PC-3 (cell line): Measurements from ENCODE around the gene SLC26A8. TPM values are rescaled to one million over a fixed set of nuclear protein-coding genes. Genes with fewer than 3 reads are reported as not detected.

Source experiments
- ATAC-seq: fragments of 200-7000 bp; cut with Tn5 transposase; 2 replicates; pipeline ENCODE4 v1.9.1; 2020; ENCODE audit warnings: mild to moderate bottlenecking, moderate library complexity
- BruUV-seq: library from RNA; stranded (reverse); fragments of 400-500 nt; replicated peaks from 2 replicates; lab custom pipeline; 2021; lab: Mats Ljungman, UMichigan
- CTCF ChIA-PET: fragments of 300-600 bp; sonication (Branson Sonifier 250); formaldehyde crosslinking; loops from one replicate; lab custom pipeline; 2022; ENCODE audit warnings: antibody characterized with exemption; lab: Charles Lee
- POLR2A ChIA-PET: fragments of 300-600 bp; sonication (Branson Sonifier 250); formaldehyde crosslinking; loops from one replicate; lab custom pipeline; 2022; ENCODE audit warnings: antibody characterized with exemption; ENCODE audit not compliant: unreplicated experiment; lab: Charles Lee
- DNase-seq: peaks from one replicate; pipeline ENCODE4 v3.0.0-alpha.2; 2015
- H2AFZ ChIP-seq: fragments of 300-600 bp; sonication (generic); 2 replicates; pipeline ENCODE4 v1.6.0; 2016; ENCODE audit warnings: antibody characterized with exemption, low read length
- H3F3A ChIP-seq: fragments of 300-600 bp; sonication (generic); one replicate; pipeline ENCODE4 v1.6.0; 2017; ENCODE audit warnings: antibody characterized with exemption, low read length, control low read depth, mild to moderate bottlenecking; ENCODE audit not compliant: unreplicated experiment
- H3K27ac ChIP-seq: fragments of 300-600 bp; sonication (generic); 2 replicates; pipeline ENCODE4 v1.5.1; 2016; ENCODE audit warnings: mild to moderate bottlenecking, low read length
- H3K27me3 ChIP-seq: fragments of 300-600 bp; sonication (generic); 2 replicates; pipeline ENCODE4 v1.6.1; 2016; ENCODE audit warnings: low read length, mixed read lengths
- H3K36me3 ChIP-seq: fragments of 300-600 bp; sonication (generic); 2 replicates; pipeline ENCODE4 v1.6.1; 2016; ENCODE audit warnings: low read depth, mixed run types, low read length, mixed read lengths
- H3K4me1 ChIP-seq: fragments of 300-600 bp; sonication (generic); 2 replicates; pipeline ENCODE4 v1.5.1; 2016; ENCODE audit warnings: low read length; ENCODE audit not compliant: insufficient read depth
- H3K4me2 ChIP-seq: fragments of 300-600 bp; sonication (generic); 2 replicates; pipeline ENCODE4 v1.6.0; 2016; ENCODE audit warnings: low read length
- H3K4me3 ChIP-seq: fragments of 300-600 bp; sonication (generic); 2 replicates; pipeline ENCODE4 v1.5.1; 2016; ENCODE audit warnings: mild to moderate bottlenecking, low read length, mixed read lengths
- H3K79me2 ChIP-seq: fragments of 300-600 bp; sonication (generic); 2 replicates; pipeline ENCODE4 v1.6.1; 2017; ENCODE audit warnings: low read length, mixed read lengths
- H3K9ac ChIP-seq: fragments of 300-600 bp; sonication (generic); 2 replicates; pipeline ENCODE4 v1.6.0; 2016; ENCODE audit warnings: mild to moderate bottlenecking, low read length
- H3K9me2 ChIP-seq: fragments of 300-600 bp; sonication (generic); replicated peaks from 2 replicates; pipeline ENCODE4 v1.6.1; 2016; ENCODE audit warnings: mixed run types, low read length, mixed read lengths
- H3K9me3 ChIP-seq: fragments of 300-600 bp; sonication (generic); 2 replicates; pipeline ENCODE4 v1.6.1; 2016; ENCODE audit warnings: low read length, mixed read lengths
- H4K20me1 ChIP-seq: fragments of 300-600 bp; sonication (generic); 2 replicates; pipeline ENCODE4 v1.6.1; 2016; ENCODE audit warnings: low read length, mixed read lengths
- EZH2 ChIP-seq: fragments of 300-600 bp; sonication (generic); IDR thresholded peaks from one replicate; pipeline ENCODE4 v1.6.1; 2017; ENCODE audit warnings: antibody characterized with exemption, mild to moderate bottlenecking, low read length; ENCODE audit not compliant: unreplicated experiment
- EZH2phosphoT487 ChIP-seq: fragments of 300-600 bp; sonication (generic); IDR thresholded peaks from 2 replicates; pipeline ENCODE4 v1.6.1; 2018; ENCODE audit warnings: mild to moderate bottlenecking, antibody characterized with exemption, low read length, borderline replicate concordance
- intact Hi-C: fragments of 100-400 bp; cut with micrococcal nuclease; formaldehyde crosslinking; loops from 2 replicates; pipeline ENCODE4 v1.9.0; 2023
- total RNA-seq: library from RNA; depleted of rRNA; stranded (reverse); fragments of >200 nt; gene quantifications from 2 replicates; pipeline ENCODE4 v1.2.3, GENCODE V29; 2014
- TF ChIP-seq, protein P1 (sequence below): fragments of 300-600 bp; sonication (generic); conservative IDR thresholded peaks from 2 replicates; pipeline ENCODE4 v1.5.1; 2017; ENCODE audit warnings: antibody characterized with exemption, low read depth, mild to moderate bottlenecking, low read length

SLC26A8 gene
- total RNA-seq, 1 experiment from 2014 or later, result not detected

DNA sequence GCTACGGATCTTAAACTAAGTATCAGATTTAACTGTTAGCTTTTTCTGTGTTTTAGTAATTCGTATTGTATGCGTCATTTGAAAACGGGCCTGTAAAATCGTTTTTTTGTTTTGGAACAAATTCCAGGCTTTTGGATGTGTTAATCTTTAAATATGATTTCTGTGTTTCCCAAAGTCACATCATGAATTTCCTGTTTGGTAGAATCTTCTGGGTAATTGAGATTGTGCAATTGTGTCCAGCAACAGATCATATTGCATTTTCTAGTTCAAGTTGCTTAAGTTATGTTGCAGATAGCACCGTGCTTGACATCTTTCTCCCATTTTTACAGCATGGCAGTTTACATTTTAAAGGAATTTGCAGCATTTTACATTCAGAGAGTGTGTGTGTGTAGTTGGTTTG is 5.0 kb upstream of the SLC26A8 start:
- Histone ChIP-seq H3K36me3 (no peaks in the 10 kb centered on the region), H4K20me1 (peaks cover 16% of the 10 kb centered on the region; the same call in 1 of the 2 replicates), H3K9ac (peak overlapping the region; percentile 93), H3K9me3 (no peaks in the 10 kb centered on the region), H3F3A (no peaks in the 10 kb centered on the region), H2AFZ (peak overlapping the region; percentile 14; the same call in 1 of the 2 replicates), H3K4me1 (peaks cover 15% of the 10 kb centered on the region; the same call in 1 of the 2 replicates), H3K9me2 (no peaks in the 10 kb centered on the region), H3K4me2 (peak overlapping the region; percentile 86), H3K79me2 (peaks cover 69% of the 10 kb centered on the region), H3K27ac (peak overlapping the region; percentile 52), H3K27me3 (no peaks in the 10 kb centered on the region), H3K4me3 (peak overlapping the region; percentile 75)
- BruUV-seq, result no TSS peak
- ATAC-seq (no peak), DNase-seq (peak; percentile 65)
- TF ChIP-seq, protein P1, sequence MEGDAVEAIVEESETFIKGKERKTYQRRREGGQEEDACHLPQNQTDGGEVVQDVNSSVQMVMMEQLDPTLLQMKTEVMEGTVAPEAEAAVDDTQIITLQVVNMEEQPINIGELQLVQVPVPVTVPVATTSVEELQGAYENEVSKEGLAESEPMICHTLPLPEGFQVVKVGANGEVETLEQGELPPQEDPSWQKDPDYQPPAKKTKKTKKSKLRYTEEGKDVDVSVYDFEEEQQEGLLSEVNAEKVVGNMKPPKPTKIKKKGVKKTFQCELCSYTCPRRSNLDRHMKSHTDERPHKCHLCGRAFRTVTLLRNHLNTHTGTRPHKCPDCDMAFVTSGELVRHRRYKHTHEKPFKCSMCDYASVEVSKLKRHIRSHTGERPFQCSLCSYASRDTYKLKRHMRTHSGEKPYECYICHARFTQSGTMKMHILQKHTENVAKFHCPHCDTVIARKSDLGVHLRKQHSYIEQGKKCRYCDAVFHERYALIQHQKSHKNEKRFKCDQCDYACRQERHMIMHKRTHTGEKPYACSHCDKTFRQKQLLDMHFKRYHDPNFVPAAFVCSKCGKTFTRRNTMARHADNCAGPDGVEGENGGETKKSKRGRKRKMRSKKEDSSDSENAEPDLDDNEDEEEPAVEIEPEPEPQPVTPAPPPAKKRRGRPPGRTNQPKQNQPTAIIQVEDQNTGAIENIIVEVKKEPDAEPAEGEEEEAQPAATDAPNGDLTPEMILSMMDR, result no peak
- TF ChIP-seq EZH2phosphoT487 (no peak), EZH2 (no peak)
- POLR2A ChIA-PET, result interaction anchor here (0.5 kb wide), 1 partner anchor 462 kb away, joined by 6 read pairs; no protein-coding TSS in a partner anchor
- intact Hi-C loops, result no loop called here
- CTCF ChIA-PET, result interaction anchor here (0.6 kb wide), 2 partner anchors 65 to 299 kb away, joined by 3 read pairs; no protein-coding TSS in a partner anchor

DNA sequence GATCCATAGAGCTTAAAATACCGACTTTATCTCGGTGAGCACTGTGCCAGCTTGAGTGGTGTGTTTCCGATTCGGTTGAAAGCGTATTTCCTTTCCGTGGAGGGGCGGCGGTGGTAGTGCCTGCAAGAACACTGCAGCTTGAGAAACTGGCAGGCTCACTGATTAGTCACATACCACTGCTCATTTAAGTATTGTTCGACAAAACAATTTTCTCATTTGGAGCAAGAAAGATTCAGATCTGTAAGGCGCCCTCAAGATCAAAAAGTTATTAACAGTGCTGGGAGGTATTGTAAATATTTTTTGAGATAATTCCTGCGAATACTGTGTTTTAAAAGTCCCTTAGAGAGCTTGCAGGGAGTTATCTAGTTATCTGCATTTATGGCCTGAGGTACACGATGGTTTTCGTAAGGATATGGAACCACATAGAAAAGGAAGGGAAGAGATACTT is 4.5 kb upstream of the SLC26A8 start:
- TF ChIP-seq, protein P1, result no peak
- TF ChIP-seq EZH2phosphoT487 (no peak), EZH2 (no peak)
- intact Hi-C loops, result no loop called here
- Histone ChIP-seq H3K27me3 (no peaks in the 10 kb centered on the region), H3K9me2 (no peaks in the 10 kb centered on the region), H3K79me2 (peaks cover 63% of the 10 kb centered on the region), H3K4me3 (peak overlapping the region; percentile 75), H3K36me3 (no peaks in the 10 kb centered on the region), H3K4me2 (peak overlapping the region; percentile 86), H4K20me1 (peaks cover 16% of the 10 kb centered on the region; the same call in 1 of the 2 replicates), H3K4me1 (peaks cover 15% of the 10 kb centered on the region; the same call in 1 of the 2 replicates), H3K9me3 (no peaks in the 10 kb centered on the region), H2AFZ (peak overlapping the region; percentile 73; the same call in 1 of the 2 replicates), H3F3A (no peaks in the 10 kb centered on the region), H3K27ac (peak overlapping the region; percentile 52), H3K9ac (peak overlapping the region; percentile 93)
- ATAC-seq, result peak; percentile 46
- TSS peak; percentile 67 for BruUV-seq
- ChIA-PET CTCF (interaction anchor here (0.6 to 1.6 kb wide), 3 partner anchors 66 to 300 kb away, joined by 3 to 10 read pairs (median 10); no protein-coding TSS in a partner anchor), POLR2A (interaction anchor here (1.0 kb wide), 1 partner anchor 103 kb away, joined by 5 read pairs; no protein-coding TSS in a partner anchor)
- peak; percentile 77 for DNase-seq
